Mesangial cell (primary cell): ENCODE results near the gene TRIM56. TPM values are rescaled to one million over a fixed set of nuclear protein-coding genes. Genes with fewer than 3 reads are reported as not detected.

Experiments
- total RNA-seq: library from RNA; depleted of rRNA; stranded (reverse); fragments of >200 nt; gene quantifications from 2 replicates; pipeline ENCODE4 v1.2.3, GENCODE V29; 2015

The TRIM56 gene
- total RNA-seq: 9.0 and 16.1 TPM in 2 replicates

DNA sequence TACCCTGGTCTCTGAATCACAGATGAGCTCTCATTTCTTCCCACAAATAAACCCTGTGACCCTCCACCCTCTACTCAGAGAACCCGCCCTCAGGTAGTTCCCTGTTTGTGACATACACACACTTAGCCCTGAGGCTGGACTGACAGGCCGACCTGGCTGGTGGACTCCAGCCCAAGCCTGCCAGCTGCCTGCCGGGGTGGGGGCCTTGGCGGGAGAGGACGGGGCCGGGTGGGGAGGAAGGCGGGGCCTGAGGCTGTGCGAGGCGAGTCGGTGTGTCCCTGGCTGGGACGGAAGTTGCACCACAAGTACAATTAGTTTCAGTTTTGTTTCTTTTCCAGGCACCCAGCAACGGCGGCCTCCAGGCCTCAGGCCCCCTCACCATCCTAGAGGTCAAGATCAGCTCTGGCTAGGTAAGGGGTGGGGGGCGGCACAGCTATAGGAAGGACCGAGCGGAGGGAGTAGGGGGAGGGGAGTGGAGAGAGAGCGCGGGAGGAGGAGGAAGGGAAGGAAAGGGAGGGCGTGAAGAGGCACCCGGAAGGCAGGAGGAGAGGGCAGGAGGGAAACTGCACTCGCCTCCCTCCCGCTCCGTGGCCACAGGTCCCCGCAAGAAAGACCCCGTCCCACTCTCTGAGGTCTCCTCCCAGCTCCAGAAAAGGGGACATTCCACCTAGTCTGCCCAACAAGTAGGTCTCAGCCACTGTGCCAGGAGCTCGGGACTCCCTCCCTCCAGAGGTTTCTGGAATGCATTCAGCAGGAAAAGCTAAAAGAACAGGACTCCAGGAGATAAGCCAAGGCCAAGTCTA is at the start of gene TRIM56:
TSS of gene TRIM56 (plus strand) at position 320 of the 803 bp plus-strand sequence. CDS start 1,832 bp downstream, outside the sequence.

GRCh38 chr7:101126651-101127459 is 41.6 kb downstream of the TRIM56 start, which contains the start of gene SERPINE1:
TSS of gene SERPINE1 (plus strand) at chr7:101127104. CDS start at chr7:101128394, 1,290 bp downstream.

Other genes with a start within 250 kb of the TRIM56 start
- gene SLC12A9, start 232.8 kb upstream of the TRIM56 start, total RNA-seq: 24.4 and 26.5 TPM in 2 replicates
- 74.3 and 84.3 TPM in 2 replicates for gene TRIP6, start 218.1 kb upstream of the TRIM56 start, total RNA-seq
- gene SRRT, start 210.4 kb upstream of the TRIM56 start, total RNA-seq: 63.5 and 101 TPM in 2 replicates
- gene UFSP1, start 195.8 kb upstream of the TRIM56 start, total RNA-seq: 5.4 and 11.4 TPM in 2 replicates
- gene ACHE, start 189.6 kb upstream of the TRIM56 start, total RNA-seq: under 0.01 and 0.51 TPM in 2 replicates
- not detected in 2 replicates for gene MUC3A, start 135.9 kb upstream of the TRIM56 start, total RNA-seq
- 1.3 and 2.9 TPM in 2 replicates for gene MUC12, start 115.9 kb upstream of the TRIM56 start, total RNA-seq
- not detected in 2 replicates for gene MUC17, start 65.4 kb upstream of the TRIM56 start, total RNA-seq
- 564 and 3,220 TPM in 2 replicates for gene SERPINE1, start 41.6 kb downstream of the TRIM56 start, total RNA-seq
- gene AP1S1, start 69.0 kb downstream of the TRIM56 start, total RNA-seq: 87.5 and 105 TPM in 2 replicates
- 0.49 and 0.89 TPM in 2 replicates for gene VGF, start 80.1 kb downstream of the TRIM56 start, total RNA-seq
- gene NAT16, start 94.8 kb downstream of the TRIM56 start, total RNA-seq: not detected in 2 replicates
- not detected in 2 replicates for gene MOGAT3, start 115.6 kb downstream of the TRIM56 start, total RNA-seq
- gene PLOD3, start 132.1 kb downstream of the TRIM56 start, total RNA-seq: 84.7 and 113 TPM in 2 replicates
- 94.8 and 117 TPM in 2 replicates for gene ZNHIT1, start 132.7 kb downstream of the TRIM56 start, total RNA-seq
- 1.1 and 1.9 TPM in 2 replicates for gene CLDN15, start 152.3 kb downstream of the TRIM56 start, total RNA-seq
- 175 and 218 TPM in 2 replicates for gene FIS1, start 159.6 kb downstream of the TRIM56 start, total RNA-seq
- 32.3 and 36.8 TPM in 2 replicates for gene IFT22, start 236.3 kb downstream of the TRIM56 start, total RNA-seq